ENCODE data around the gene PHF2. TPM values are rescaled to one million over a fixed set of nuclear protein-coding genes. Genes with fewer than 3 reads are reported as not detected.

PHF2 gene
- total RNA-seq, 1 experiment from 2014 or later = 17.4 TPM

DNA sequence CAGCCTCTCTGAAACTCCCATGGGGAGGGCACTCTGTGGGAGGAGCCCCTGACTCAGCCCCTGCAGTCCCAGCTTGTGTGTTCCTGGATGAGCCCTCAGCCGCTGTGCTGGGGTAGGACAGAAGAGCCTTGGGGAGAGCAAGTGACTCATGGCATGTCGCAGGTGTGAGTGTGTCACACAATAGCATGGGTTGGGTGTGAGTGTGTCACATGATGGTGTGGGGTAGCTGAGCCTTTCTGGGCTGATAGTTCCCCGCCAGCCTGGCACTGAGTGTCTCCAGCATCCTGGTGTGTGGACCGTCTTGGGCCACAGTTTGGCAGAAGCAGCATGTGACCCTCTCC is 83.4 kb downstream of the PHF2 start:
- Histone ChIP-seq H3K4ac (ENCODE audit: low read depth, low read length) (no peak overlapping the region), H3K14ac (ENCODE audit: insufficient read depth, low read length) (no peak overlapping the region), H3K4me2 (ENCODE audit: insufficient read depth, insufficient read length, low read length) (no peak overlapping the region), H2AFZ (ENCODE audit: low read length) (no peak overlapping the region), H3K23ac (ENCODE audit: insufficient read length, low read depth, low read length) (no peak overlapping the region), H3K56ac (ENCODE audit: insufficient read length, low read depth, low read length) (no peak overlapping the region), H4K91ac (ENCODE audit: insufficient read length, low read depth, low read length) (no peak overlapping the region), H3K79me1 (ENCODE audit: insufficient read depth, low read depth, low read length, poor library complexity, severe bottlenecking) (no peaks in the 10 kb centered on the region), H4K8ac (replicated peaks; ENCODE audit: insufficient read length, low read depth, low read length) (no peak overlapping the region), H2BK15ac (ENCODE audit: low read depth, low read length) (no peak overlapping the region), H2BK20ac (ENCODE audit: low read depth, low read length, poor library complexity, severe bottlenecking) (no peak overlapping the region), H3T11ph (ENCODE audit: low read length) (no peak overlapping the region), H2BK5ac (ENCODE audit: insufficient read length, low read length) (no peak overlapping the region), H3K4me1 (ENCODE audit: insufficient read depth, low read length) (no peaks in the 10 kb centered on the region), H3K23me2 (ENCODE audit: insufficient read length, low read depth, low read length, poor library complexity, severe bottlenecking) (no peaks in the 10 kb centered on the region), H4K20me1 (ENCODE audit: control insufficient read depth, insufficient read depth, insufficient read length) (no peaks in the 10 kb centered on the region), H3K9ac (ENCODE audit: extremely low read depth, insufficient read length, low read length) (no peak overlapping the region), H3K18ac (ENCODE audit: insufficient read length, low read depth, low read length) (no peak overlapping the region), H2BK12ac (ENCODE audit: insufficient read length, low read depth, low read length) (no peak overlapping the region), H2AK5ac (ENCODE audit: insufficient read length, low read length) (no peak overlapping the region), H4K5ac (ENCODE audit: insufficient read length, low read depth, low read length) (no peak overlapping the region), H3K27ac (ENCODE audit: insufficient read length, low read depth, low read length) (no peak overlapping the region), H3K27me3 (ENCODE audit: insufficient read depth, low read length) (no peaks in the 10 kb centered on the region), H3K9me3 (ENCODE audit: control insufficient read depth, low read depth, low read length) (no peaks in the 10 kb centered on the region), H2BK120ac (ENCODE audit: low read depth, low read length, poor library complexity, severe bottlenecking) (no peak overlapping the region), H3K79me2 (ENCODE audit: insufficient read depth, low read length) (no peaks in the 10 kb centered on the region)
- Mint-ChIP-seq H3K27ac (no peak overlapping the region), H3K27me3 (ENCODE audit: low read depth) (no peaks in the 10 kb centered on the region), H3K4me3 (no peak overlapping the region), H3K9me3 (no peaks in the 10 kb centered on the region), H3K4me1 (no peaks in the 10 kb centered on the region), H3K36me3 (ENCODE audit: insufficient read depth in 1 of 3, low read depth in 3 of 3) (peaks cover 6 to 20% (median 9%) of the 10 kb centered on the region in 3 experiments; a peak in 5 of 7 replicates)
- WGBS (ENCODE audit: extremely low coverage, insufficient read length, low lambda C conversion rate) = no CpG with 5 or more reads among the region's 4 CpGs
- no peak for TF ChIP-seq CTCF (conservative IDR thresholded peaks at IDR 0.05)
- DNase-seq = no peak

All from H9 (cell line).